Measurements from ENCODE around the gene CHST11. TPM values are rescaled to one million over a fixed set of nuclear protein-coding genes. Genes with fewer than 3 reads are reported as not detected.
"Not testable (repeated sequence)": the region's sequence is repeated elsewhere in the genome, so short reads cannot be mapped to it uniquely, and the experiment has no call there.

The CHST11 gene
- polyA plus RNA-seq, 3 donors: 6.2 to 8.1 (median 7.6) TPM

DNA sequence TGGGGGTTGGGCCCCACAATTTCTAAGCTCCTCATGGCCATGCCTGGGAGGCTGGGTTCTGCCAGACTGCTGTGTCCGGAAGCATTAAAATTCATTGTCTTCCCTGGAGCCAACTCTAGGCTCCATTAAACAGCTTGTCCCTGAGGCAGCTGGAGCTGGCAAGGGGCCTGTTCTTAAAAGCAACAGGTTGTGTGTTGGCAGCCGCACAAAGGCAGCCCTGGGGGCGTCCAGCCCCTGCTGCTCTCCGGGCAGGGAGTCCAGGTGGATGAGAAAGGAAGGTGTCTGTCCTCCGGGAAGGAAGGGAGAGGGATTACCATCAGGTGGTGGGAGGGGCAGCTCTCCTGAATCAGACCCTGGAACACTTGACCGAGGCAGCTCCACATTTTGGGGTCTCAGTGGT lies 98.9 kb downstream of the CHST11 start:
- DNase-seq: peak; percentile 26

DNA sequence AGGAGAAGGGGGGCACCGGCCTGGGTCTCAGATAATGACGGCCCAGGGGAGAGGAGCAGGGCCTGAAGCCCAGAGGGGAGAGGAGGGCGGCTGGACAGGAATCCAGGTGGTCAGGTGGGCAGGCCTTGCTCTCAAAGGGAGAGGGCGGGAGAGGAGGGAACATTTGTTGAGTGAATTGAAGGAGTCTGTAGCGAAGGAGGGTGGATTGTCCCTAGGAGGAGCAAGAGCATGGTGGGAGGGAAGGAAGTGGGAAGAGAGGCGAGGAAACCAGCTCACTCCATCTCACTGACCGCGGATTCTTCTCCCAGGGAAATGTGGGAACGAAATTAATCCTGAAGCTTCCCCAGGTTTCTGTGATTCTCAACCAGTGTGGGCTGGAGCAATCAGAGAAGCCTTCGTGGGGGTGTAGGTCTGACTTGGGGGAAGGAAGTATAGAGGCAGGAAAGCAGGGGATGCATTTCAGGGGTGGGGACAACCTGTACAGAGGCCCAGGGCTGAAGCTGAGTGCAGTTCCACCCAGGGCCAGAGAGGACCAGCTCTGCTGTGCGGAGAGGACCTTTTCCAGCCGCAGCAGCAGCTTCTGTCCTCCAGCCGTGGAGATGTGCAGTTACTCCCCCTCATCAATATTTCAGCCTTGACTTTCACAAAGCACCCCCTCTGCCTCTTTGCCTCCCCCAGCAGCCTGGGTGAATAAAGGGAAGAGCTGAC lies 100.9 kb downstream of the CHST11 start:
- DNase-seq: no peak

DNA sequence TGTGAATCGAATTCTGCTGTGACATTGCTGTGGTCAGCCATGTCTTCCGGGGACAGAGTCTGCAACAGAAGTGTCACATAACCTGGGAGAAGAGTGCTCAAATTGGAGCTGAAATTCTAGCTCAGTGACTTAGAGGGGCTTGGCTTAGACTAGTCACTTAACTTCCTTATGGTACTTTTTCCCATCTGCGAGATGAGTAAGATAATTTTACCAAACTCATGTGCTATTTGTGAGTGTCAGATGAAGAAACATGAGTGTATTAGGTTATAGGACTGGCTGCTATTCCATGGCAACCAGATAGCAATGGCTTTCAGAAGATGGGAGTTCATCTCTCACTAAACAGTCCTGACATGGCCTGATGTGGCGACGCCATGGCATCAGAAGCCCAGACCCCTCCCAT lies 104.1 kb downstream of the CHST11 start:
- DNase-seq: no peak

DNA sequence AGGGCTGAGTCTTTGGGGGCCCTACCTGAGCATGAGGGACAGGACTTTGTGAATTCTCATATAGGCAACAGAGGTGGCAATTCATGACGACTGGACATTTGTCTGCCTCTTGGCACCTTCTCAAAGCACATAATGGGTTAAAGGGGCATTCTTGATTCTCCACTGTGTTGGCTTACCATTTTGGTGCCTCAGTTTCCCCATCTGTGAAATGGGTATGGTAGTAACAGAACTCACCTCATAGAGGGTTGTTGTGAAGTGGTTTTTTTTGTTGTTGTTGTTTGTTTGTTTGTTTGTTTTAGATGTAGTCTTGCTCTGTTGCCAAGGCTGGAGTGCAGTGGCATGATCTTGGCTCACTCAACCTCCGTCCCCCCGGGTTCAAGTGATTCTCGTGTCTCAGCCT lies 106.0 kb downstream of the CHST11 start:
- DNase-seq: no peak

DNA sequence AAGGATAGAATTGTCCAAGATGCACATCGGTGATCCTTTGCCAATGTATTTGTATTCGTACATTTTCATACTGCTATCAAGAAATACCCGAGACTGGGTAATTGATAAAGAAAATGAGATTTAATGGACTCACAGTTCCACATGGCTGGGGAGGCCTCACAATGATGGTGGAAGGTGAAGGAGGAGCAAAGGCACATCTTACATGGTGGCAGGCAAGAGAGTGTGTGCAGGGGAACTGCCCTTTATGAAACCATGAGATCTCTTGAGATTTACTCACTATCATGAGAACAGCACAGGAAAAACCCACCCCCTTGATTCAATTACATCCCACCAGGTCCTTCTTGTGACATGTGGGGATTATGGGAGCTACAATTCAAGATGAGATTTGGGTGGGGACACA lies 107.9 kb downstream of the CHST11 start:
- not testable (repeated sequence) for DNase-seq

DNA sequence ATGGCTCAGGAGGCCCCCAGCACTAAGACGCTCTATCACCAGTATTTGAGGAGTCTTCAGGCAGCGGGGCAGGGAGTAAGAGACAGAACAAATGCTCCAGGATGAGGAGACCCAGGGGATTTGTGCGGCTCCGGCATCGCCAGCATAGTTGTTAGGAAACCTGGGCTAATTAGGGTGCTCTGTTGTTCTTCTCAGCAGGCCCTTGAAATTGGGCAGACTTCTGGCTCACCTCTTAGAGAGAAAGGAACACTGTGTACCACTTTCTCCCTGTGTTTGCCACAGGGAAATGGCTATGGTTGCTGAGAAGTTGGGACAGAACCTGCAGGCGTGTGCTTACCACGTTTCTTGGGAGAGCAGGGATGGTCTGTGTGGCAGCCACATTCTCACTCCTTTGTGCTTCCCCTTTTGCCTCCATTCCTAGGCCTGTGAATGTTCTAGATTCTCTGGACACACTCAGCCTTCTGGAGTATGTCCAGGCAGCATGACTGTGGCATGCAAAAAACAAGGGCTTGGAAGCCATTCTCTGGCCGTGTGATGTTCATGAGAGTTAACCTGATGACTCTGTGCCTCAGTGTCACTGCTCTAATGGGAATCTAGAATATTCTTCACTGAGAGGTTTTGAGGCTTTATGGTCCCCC lies 109.0 kb downstream of the CHST11 start:
- DNase-seq: no peak

DNA sequence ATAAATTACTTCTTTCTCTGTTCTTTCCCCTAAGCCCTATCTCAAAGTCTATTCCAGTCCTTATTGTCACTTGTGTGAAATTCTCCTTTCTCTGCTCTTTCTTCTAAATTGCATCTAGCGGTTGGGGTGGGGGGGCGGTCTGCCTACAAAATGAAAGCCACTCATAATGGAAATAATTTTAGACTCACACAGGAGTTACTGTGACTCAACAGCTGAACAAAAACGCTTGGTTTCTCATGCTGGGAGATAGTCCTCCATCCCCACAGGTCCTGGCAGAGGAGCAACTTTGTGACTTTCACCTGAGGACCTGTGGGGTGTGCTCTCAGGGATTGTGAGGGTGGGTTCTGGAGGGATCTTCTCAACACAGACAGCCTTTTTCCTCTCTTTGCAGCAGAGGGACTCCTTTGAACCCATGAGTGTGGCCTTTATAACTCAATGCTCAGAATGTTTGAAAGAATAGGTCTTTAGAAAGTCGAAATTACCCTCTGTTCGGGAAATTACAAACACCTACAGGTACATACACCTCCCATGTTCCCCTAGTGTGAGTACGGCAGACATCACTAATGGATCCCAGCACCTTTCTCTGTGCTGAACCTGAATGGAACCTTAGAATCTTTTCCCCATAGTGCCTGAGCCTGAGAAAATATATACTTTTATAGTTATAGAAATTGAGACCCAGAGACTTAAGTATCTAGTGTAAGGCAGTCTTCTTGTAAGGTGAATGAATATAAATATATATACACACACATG lies 109.7 kb downstream of the CHST11 start:
- no peak for DNase-seq

DNA sequence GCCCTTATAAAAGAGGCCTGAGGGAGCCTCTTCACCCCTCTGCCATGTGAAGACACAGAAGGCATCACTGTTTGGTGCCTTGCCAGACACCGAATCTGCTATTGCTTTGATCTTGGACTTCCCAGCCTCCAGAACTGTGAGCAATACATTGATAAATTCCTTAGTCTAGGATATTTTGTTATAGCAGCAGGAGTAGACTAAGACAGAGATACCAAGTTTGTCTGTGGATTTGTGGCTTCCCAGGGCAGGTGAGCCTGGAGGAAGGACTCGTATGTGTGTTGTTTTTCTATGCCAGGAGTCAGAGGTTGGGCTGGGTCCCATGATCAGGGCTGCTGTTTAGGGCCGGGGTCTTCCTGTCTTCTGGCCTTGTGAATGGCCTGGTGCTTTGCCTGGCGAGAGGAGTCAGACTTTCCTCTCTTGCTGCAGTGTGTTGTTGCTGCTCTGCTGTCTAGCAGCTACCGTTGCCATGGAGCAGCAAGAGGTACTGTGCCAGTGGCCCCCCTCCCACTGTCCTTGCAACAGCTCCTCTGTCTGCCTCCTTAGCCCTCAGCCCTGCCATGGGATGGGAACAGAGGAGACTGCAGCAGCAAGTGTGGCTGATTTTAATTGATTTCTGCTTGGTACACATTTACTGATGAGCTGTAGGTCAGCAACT lies 111.2 kb downstream of the CHST11 start:
- no peak for DNase-seq

DNA sequence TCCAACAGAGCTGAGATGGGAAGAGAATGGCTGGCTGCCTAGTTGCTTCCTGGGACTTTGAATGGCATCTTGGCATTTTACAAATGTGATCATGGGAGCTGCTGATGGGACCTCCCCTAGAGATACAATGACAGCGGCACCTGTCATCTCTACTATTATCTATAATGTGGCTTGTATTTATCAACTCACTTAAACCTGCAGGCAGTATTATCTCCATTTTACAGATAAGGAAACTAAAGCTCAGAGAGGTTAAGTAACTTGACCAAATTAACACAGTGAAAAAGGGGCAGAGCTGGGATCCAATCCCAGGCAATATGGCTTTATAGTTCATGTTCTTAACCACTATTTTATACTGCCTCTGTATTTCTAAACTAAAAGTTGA lies 111.7 kb downstream of the CHST11 start:
- no peak for DNase-seq

DNA sequence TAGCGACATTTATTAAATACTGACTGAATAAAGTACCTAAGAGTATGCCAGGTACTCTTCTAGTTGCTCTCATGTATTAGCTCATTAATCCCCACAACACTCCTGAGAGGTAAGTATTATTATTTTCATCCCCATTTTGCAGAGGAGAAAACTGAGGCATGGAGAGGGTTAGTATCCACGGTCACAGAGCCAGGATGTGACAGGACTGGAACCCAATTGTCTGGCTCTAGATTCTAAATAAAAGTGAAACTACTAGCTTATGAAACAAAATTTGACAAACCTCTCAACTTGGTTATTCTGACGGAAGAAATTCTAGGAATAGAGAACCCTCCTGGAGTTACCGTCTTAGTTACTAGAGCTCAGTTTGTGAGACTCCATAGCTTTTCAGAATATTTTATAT lies 112.2 kb downstream of the CHST11 start:
- no peak for DNase-seq

DNA sequence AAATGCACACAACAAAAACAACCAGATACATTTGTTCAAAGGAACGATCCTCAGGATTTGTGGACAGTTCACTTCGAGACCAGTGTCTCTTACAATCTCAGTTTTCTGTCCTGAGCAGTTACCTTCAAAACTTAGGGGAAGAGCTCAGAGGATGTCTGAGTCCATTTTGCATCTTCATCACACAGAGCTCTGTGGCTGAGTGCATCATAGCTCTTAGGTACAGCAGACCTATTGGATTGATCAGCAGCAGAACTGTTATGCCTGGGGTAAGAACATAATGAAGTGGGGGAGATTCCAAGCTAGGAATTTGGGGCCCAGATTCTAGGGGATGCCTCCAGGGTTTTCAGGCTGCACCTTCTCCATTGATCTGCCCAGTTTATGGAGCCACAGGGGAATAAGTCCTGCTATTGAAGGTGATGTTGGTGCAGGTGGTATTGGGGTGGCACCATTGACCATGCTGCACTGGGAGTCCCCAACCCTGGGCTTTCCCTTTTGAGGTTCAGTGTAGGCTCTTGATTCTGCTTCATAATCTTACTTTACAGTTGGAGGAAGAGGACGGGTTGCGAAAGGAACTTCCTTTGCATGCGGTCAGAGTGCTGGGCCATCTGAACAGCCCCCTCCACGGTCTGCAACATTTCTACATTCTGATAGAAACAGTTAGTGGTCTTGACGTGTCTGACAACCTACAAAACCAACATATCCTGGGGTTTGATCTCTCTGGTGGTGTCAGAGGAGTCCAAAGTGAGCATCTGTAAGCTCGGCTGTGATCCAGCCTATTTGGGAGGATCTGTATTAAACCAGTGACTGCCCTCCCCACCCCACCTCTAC lies 112.8 kb downstream of the CHST11 start:
- no peak for DNase-seq

DNA sequence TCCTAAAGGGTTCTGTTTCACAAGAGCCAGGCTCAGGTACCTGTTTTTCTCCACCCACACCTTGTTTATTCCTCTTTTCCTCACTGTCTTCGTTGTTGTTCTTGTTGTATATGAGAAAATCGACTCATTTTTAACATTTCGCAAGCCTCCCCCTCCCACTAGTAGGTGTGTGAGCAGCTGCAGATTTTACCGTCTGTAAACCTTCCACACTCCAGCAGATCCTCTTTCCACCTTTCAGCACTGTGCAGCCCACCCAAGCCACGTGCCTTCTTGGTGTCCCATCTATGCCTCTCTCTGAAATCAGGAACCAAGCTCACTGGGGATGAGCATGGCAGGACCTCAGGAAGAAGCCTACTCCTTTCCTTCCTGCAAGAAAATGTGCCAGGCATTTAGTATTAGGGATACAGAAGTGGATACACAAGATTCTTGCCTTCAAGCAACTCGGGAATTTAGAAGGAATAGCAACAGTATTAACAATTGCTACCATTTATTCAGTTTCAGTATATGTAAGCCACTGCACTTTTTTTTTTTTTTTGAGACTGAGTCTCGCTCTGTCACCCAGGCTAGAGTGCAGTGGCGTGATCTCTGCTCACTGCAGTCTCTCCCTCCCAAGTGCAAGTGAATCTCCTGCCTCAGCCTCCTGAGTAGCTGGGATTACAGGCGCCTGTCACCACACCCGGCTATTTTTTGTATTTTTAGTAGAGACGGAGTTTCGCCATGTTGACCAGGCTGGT lies 113.6 kb downstream of the CHST11 start:
- DNase-seq: no peak

DNA sequence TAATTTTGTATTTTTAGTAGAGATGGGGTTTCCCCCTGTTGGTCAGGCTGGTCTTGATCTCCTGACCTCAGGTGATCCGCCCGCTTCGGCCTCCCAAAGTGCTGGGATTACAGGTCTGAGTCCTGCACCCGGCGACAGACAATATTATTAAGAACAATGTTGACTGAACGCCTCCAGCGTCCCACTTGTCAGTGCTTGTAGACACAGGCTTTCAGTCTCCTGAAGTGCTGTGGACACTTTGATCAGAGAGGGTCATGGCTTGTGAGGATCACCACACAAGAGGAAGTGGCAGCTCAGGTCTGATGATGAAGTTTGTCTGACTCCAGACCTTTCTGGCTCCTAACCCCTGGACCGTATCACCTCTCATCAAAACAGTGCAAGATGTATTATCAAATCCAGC lies 114.6 kb downstream of the CHST11 start:
- no peak for DNase-seq

DNA sequence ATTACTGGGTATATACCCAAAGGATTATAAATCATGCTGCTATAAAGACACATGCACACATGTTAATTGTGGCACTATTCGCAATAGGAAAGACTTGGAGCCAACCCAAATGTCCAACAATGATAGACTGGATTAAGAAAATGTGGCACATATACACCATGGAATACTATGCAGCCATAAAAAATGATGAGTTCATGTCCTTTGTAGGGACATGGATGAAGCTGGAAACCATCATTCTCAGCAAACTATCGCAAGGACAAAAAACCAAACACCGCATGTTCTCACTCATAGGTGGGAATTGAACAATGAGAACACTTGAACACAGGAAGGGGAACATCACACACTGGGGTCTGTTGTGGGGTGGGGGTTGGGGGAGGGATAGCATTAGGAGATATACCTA lies 117.6 kb downstream of the CHST11 start:
- DNase-seq: not testable (repeated sequence)

DNA sequence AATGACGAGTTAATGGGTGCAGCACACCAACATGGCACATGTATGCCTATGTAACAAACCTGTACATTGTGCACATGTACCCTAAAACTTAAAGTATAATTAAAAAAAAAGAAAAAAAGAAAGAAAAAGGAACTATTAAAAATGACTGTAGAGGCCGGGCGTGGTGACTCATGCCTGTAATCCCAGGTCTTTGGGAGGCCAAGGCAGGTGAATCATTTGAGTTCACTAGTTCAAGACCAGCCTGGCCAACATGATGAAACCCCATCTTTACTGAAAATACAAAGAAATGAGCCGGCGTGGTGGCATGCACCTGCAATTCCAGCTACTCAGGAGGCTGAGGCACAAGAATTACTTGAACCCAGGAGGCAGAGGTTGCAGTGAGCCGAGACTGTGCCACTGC lies 118.0 kb downstream of the CHST11 start:
- not testable (repeated sequence) for DNase-seq

DNA sequence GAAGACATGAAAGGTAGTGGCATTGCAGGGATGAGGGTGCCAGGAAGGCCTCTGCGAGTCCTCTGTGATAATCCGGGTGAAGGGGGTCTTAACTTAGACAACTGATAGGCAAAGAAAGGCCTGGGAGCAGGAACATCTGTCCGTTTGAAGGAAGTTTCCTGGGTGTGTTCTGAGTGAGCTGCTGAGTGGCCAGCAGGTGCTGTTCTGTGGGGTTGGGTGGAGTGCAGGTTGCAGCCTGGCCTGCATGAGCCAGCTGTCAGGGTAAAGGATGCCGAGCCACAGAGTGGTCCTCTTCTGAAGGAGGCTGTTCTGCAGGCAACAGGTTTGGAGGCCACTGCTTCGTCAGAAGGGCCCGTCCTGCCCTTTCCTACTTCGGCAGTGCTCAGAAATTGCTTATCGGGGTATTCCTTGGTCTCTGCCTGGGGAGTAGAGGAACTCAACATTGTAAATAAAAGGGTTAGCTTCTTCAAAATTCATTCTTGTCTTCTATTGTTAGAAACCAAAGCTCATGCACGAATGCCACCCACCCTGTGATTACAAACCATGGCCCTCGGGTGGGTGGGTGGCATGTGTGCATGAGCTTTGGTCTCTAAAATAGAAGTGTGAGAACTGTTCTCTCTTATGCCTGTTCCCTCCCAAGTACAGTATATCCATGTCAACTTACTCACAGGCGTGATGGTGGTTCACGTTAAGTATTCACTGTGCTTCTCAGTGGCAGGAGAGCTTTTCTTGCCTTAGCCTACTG lies 118.9 kb downstream of the CHST11 start:
- no peak for DNase-seq

DNA sequence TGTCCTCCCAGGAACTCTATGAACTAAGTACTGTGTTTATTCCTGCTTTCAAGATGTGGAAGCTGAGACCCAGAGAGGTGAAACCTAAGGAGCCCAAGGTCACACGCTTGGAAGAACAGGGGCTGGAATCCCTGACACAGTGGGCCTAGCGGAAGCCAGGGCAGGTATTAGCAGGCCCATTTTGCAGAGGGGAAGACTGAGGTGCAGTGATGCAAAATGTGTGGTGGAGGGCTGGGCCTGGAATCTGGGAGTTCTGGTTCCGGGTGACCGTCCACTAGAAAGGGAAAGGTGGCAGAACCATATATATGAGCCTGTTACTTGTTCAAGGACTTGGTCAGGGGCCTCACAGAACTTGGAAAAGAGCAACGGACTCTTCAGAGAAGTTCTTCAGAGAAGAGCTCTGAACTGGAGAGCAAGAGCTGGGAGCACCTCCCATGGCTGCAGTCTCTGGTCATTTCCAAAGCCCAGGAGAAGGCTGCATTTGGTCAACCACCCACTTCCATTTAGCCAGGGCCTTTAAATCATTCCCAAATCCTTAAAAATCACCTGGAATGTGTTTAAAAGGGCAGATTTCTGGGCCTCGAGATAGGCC lies 119.5 kb downstream of the CHST11 start:
- no peak for DNase-seq

DNA sequence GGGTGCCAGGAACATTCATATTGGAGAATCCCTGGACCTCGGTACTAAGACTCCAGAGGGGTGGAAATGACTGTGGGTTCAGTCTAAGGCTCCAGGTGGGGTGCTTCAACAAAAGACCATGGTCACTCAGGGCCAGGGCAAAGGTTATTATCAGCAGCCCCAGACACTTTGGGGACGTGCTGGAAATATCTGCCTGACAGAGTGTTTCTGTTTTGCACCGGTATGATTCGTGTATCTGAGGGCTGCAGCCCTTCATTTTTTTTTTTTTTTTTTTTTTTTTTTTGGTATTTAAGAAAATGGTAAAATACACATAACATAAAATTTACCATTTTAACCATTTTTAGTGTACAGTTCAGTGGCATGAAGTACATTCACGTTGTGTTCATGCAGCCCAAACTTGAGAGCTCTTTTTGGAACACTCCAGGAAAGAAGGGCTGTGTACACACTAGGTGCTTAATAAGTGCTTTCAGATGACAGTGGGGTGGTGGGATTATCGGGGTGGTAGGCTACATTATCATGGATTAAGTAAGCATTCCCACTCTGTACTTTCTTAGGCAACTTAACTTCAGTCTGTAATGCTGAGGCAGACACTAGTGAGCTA lies 120.3 kb downstream of the CHST11 start:
- DNase-seq: no peak

DNA sequence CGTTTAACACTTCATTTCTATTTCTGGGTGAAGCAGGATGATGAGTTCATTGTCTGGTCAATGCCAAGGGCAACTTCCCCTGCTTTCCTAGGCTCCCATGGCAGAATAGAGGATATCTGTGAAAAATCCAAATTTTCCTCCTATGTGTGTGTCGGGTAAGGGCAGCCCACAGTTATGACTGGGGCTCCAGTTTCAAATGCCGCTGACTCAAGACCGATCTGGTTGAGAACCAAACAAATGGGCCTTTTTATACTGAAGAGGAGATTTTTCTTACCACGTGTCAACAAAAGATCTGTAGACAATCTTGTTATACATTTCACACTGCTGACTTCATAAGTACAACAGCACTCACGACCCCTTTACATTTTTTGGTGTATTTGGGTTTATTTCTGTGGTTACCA lies 120.8 kb downstream of the CHST11 start:
- DNase-seq: no peak
